K562 (cell line): ENCODE results near the gene A1BG. TPM values are rescaled to one million over a fixed set of nuclear protein-coding genes. Genes with fewer than 3 reads are reported as not detected.

ENCODE experiments used
- MAZ ChIP-seq, 2 experiments: fragments of 450-650 bp in 1 of 2; sonication (generic) in 1 of 2; formaldehyde crosslinking; IDR thresholded peaks in 1 of 2; conservative IDR thresholded peaks in 1 of 2; 2 replicates each; pipeline versions ENCODE4 v1.4.0 to v1.5.0; 2020; ENCODE audit warnings: mild to moderate bottlenecking in 1 of 2, missing genetic modification reagents in 1 of 2
- REST ChIP-seq, 2 experiments: fragments of 450-650 bp; formaldehyde crosslinking in 1 of 2; IDR thresholded peaks; 2 replicates each; pipeline versions ENCODE4 v1.4.0 to v1.6.1; 2014 to 2020; ENCODE audit warnings: mild to moderate bottlenecking in 2 of 2, borderline replicate concordance in 1 of 2, low read depth in 1 of 2
- SETDB1 ChIP-seq: IDR thresholded peaks from one replicate; pipeline ENCODE4 v1.6.1; 2012; ENCODE audit warnings: low read length, control low read depth, inconsistent platforms
- ZBTB40 ChIP-seq, 2 experiments: fragments of 450-650 bp in 1 of 2; sonication (generic) in 1 of 2; formaldehyde crosslinking in 1 of 2; IDR thresholded peaks; 2 replicates each; pipeline versions ENCODE4 v1.7.1 to v1.9.0; 2016 to 2022; ENCODE audit warnings: inconsistent platforms in 1 of 2, mild to moderate bottlenecking in 1 of 2, missing genetic modification reagents in 1 of 2
- ZNF589 ChIP-seq: fragments of 200-800 bp; sonication (Bioruptor generic); IDR thresholded peaks from 2 replicates; pipeline ENCODE4 v1.6.1; 2016; ENCODE audit warnings: low read depth, missing genetic modification characterization, missing compliant biosample characterization
- polyA plus RNA-seq, 8 experiments: library from polyadenylated mRNA; depleted of rRNA in 4 of 8; stranded (reverse) in 5 of 8; unstranded in 3 of 8; fragments of >200 nt; fragmentation: Nextera tagmentation in 2 of 8; fragmentation: Illumina TruSeq in 1 of 8; extraction: Ambion mirVana in 2 of 8; extraction: Trizol in 1 of 8; gene quantifications; 2 replicates each; pipeline versions ENCODE4 v1.2.1 to v1.2.3, GENCODE V29; 2011 to 2014; ENCODE audit warnings: inconsistent platforms in 1 of 8, missing spikeins in 1 of 8
- total RNA-seq, 7 experiments: library from RNA; depleted of rRNA in 6 of 7; stranded (reverse); fragments of >200 nt in 6 of 7; fragmentation: Illumina TruSeq in 2 of 7; extraction: Trizol in 2 of 7; gene quantifications; 2 replicates each; pipeline versions ENCODE4 v1.2.1 to v1.2.3, GENCODE V29; 2011 to 2021; ENCODE audit warnings: low replicate concordance in 1 of 7

A1BG gene
- total and polyA plus RNA-seq, 9 of the 15 experiments (the other 6 are each of a cell fraction or from before 2014, with no cell fraction given): 0.10 to 19.8 (median 2.6) TPM

GRCh38 chr19:58317476-58318072, 35.7 kb downstream of the A1BG start (continued):
- TF ChIP-seq ZBTB40 (IDR thresholded peaks at IDR 0.05): peak; percentile 81
- peak; percentile 37; the same call in 1 of the 2 replicates for TF ChIP-seq ZBTB40 (CRISPR knock-in tag; IDR thresholded peaks at IDR 0.05)
- TF ChIP-seq ZNF589 (CRISPR knock-in tag): 0 out of 2 replicates have a peak, but pooled peaks have one; percentile 24
- TF ChIP-seq MAZ (CRISPR knock-in tag; conservative IDR thresholded peaks at IDR 0.05 in 1 of 2, IDR thresholded peaks at IDR 0.05 in 1 of 2): peak in 1 of 2 experiments; percentile 77; a peak in 2 of 4 replicates
- TF ChIP-seq SETDB1: no peak
- peak; percentile 99 for TF ChIP-seq REST (IDR thresholded peaks at IDR 0.05; ENCODE audit: borderline replicate concordance)
- peak; percentile 95 for TF ChIP-seq REST (CRISPR knock-in tag; IDR thresholded peaks at IDR 0.05; ENCODE audit: low read depth)
